Naive thymus-derived CD4-positive, alpha-beta T cell (primary cell): ENCODE data around the gene TBCEL. TPM values are rescaled to one million over a fixed set of nuclear protein-coding genes. Genes with fewer than 3 reads are reported as not detected.

Experiments used
- ATAC-seq: fragments of 150-1000 bp; cut with Tn5 transposase; 2 replicates; pipeline ENCODE4 v1.10.0; 2021; ENCODE audit warnings: mild to moderate bottlenecking, moderate library complexity
- CTCF ChIA-PET: fragments of 350-600 bp; sonication (Branson Sonifier 250); formaldehyde crosslinking; loops from one replicate; lab custom pipeline; 2021; ENCODE audit warnings: antibody characterized with exemption; lab: Charles Lee
- POLR2A ChIA-PET: fragments of 350-600 bp; sonication (Branson Sonifier 250); formaldehyde crosslinking; loops from one replicate; lab custom pipeline; 2021; ENCODE audit warnings: antibody characterized with exemption, inconsistent platforms; lab: Charles Lee
- DNase-seq, 9 donors: peaks; one replicate each; pipeline versions ENCODE4 v3.0.0 to v3.0.0-alpha.2; 2020 to 2022; ENCODE audit warnings: mixed read lengths in 1 of 9
- H3K27ac ChIP-seq: one replicate; pipeline ENCODE4 v1.7.0; 2013; ENCODE audit warnings: mild to moderate bottlenecking, low read depth, low read length, moderate library complexity
- H3K27me3 ChIP-seq, 2 donors: one replicate each; pipeline ENCODE4 v1.7.0; 2013; ENCODE audit warnings: low read length in 2 of 2, mild to moderate bottlenecking in 2 of 2, moderate library complexity in 2 of 2; ENCODE audit not compliant: control insufficient read depth in 2 of 2, insufficient read depth in 2 of 2
- H3K36me3 ChIP-seq, 3 experiments: 1 replicate in 2 of 3; 2 replicates in 1 of 3; pipeline ENCODE4 v1.7.0; 2013; ENCODE audit warnings: low read length in 3 of 3, mild to moderate bottlenecking in 3 of 3, moderate library complexity in 1 of 3; ENCODE audit not compliant: insufficient read depth in 3 of 3, control insufficient read depth in 2 of 3
- H3K4me1 ChIP-seq, 2 donors: one replicate each; pipeline ENCODE4 v1.7.0; 2013; ENCODE audit warnings: low read length in 2 of 2, mild to moderate bottlenecking in 2 of 2, moderate library complexity in 1 of 2; ENCODE audit not compliant: control insufficient read depth in 2 of 2, insufficient read depth in 2 of 2
- H3K4me3 ChIP-seq: 2 replicates; pipeline ENCODE4 v1.7.0; 2013; ENCODE audit warnings: mild to moderate bottlenecking, low read length
- H3K9me3 ChIP-seq, 3 experiments: 1 replicate in 2 of 3; 2 replicates in 1 of 3; pipeline ENCODE4 v1.7.0; 2013; ENCODE audit warnings: low read length in 3 of 3; ENCODE audit not compliant: control insufficient read depth in 2 of 3
- H3K27ac Mint-ChIP-seq, 9 donors: one replicate each; pipeline ENCODE4 v1.8.0; 2020 to 2022; ENCODE audit warnings: mixed read lengths in 9 of 9, mild to moderate bottlenecking in 8 of 9, moderate library complexity in 5 of 9, inconsistent platforms in 2 of 9
- H3K27me3 Mint-ChIP-seq, 5 donors: one replicate each; pipeline ENCODE4 v1.8.0; 2021 to 2022; ENCODE audit warnings: mixed read lengths in 5 of 5, mild to moderate bottlenecking in 1 of 5
- H3K36me3 Mint-ChIP-seq, 5 donors: one replicate each; pipeline ENCODE4 v1.8.0; 2020 to 2022; ENCODE audit warnings: mixed read lengths in 5 of 5, mild to moderate bottlenecking in 3 of 5, inconsistent platforms in 1 of 5
- H3K4me1 Mint-ChIP-seq, 7 donors: one replicate each; pipeline ENCODE4 v1.8.0; 2020 to 2022; ENCODE audit warnings: mixed read lengths in 7 of 7, mild to moderate bottlenecking in 3 of 7, inconsistent platforms in 1 of 7
- H3K4me3 Mint-ChIP-seq, 10 donors: one replicate each; pipeline ENCODE4 v1.8.0; 2020 to 2022; ENCODE audit warnings: mild to moderate bottlenecking in 10 of 10, mixed read lengths in 10 of 10, moderate library complexity in 6 of 10, inconsistent platforms in 2 of 10
- H3K9me3 Mint-ChIP-seq, 11 donors: one replicate each; pipeline ENCODE4 v1.8.0; 2020 to 2022; ENCODE audit warnings: mixed read lengths in 11 of 11, mild to moderate bottlenecking in 4 of 11, inconsistent platforms in 1 of 11, moderate library complexity in 1 of 11
- intact Hi-C, 2 donors: fragments of 100-400 bp; cut with micrococcal nuclease; formaldehyde crosslinking; loops; one replicate each; pipeline ENCODE4 v1.15.1; 2023
- polyA plus RNA-seq, 2 donors: library from polyadenylated mRNA; unstranded; fragments of 300-500 nt; fragmentation: Illumina TruSeq; gene quantifications; one replicate each; pipeline ENCODE4 v1.2.3, GENCODE V29; 2021
- total RNA-seq, 6 experiments: library from RNA in 5 of 6; stranded (reverse) in 5 of 6; gene quantifications; 1 replicate in 5 of 6; 2 replicates in 1 of 6; pipeline ENCODE4 v1.2.3 and lab custom pipeline; 2021 to 2026

The TBCEL gene
- total and polyA plus RNA-seq, 7 experiments from 2014 or later: 3.2 to 30.0 (median 21.8) TPM

DNA sequence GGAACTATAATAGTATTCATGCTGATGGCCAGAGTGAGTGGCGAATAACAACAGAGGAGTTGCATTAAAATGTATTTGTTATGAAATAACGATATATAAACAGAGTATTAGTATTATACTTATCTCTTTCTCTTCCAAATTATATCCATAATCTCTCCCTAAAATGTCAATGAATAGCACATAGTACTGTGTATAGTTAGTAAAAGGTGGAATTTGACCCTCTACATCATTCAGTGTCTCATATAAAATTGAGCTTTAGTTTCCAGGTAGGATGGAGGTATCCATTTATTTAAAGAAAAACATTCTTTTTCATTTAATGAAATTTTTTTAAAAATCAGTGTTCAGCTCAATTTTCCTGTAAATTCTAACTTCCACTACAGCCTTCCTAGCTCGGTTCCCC, 42.7 kb downstream of the TBCEL start:
- H3K4me1 Mint-ChIP-seq: peaks cover 0 to 5% (median 0%) of the 10 kb centered on the region in 7 donors
- DNase-seq (no peak), ATAC-seq (no peak)
- H3K27me3 Mint-ChIP-seq: no peaks in the 10 kb centered on the region
- Histone ChIP-seq H3K27me3 (no peaks in the 10 kb centered on the region), H3K27ac (no peak overlapping the region), H3K36me3 (peaks cover 0 to 28% (median 0%) of the 10 kb centered on the region in 3 experiments), H3K4me3 (no peak overlapping the region), H3K9me3 (no peaks in the 10 kb centered on the region), H3K4me1 (no peaks in the 10 kb centered on the region)
- ChIA-PET POLR2A (no interaction called here), CTCF (no interaction called here)
- H3K36me3 Mint-ChIP-seq: peaks cover 16 to 73% (median 48%) of the 10 kb centered on the region in 5 donors
- peaks cover 0 to 11% (median 4%) of the 10 kb centered on the region in 11 donors for H3K9me3 Mint-ChIP-seq
- intact Hi-C loops: no loop called here
- H3K4me3 Mint-ChIP-seq: no peak overlapping the region
- no peak overlapping the region for H3K27ac Mint-ChIP-seq

DNA sequence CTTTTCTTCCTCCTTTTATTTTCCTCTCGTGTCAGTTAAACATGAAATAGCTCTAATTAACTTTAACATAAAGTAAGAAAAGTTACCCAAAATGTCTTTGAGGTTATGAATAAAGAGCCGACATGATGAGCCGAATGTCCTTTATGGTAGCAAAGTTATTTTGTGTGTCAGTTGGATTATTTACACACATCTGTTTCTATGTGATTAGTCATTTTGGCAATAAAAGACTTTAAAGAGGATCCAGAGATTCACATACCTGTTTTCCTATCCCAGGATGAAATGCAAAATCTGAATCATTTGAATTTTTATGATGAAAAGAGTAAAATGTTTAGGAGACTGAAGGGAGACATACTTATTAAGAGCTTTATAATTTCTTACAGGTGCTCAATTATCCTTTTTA, 43.1 kb downstream of the TBCEL start:
- H3K36me3 ChIP-seq: peaks cover 0 to 31% (median 0%) of the 10 kb centered on the region in 3 experiments
- DNase-seq (no peak), ATAC-seq (no peak)
- peaks cover 0 to 5% (median 0%) of the 10 kb centered on the region in 7 donors for H3K4me1 Mint-ChIP-seq
- H3K4me1 ChIP-seq: no peaks in the 10 kb centered on the region
- no peak overlapping the region for H3K27ac Mint-ChIP-seq
- CTCF ChIA-PET: no interaction called here
- no peak overlapping the region for H3K4me3 ChIP-seq
- H3K4me3 Mint-ChIP-seq: no peak overlapping the region
- H3K27me3 ChIP-seq: no peaks in the 10 kb centered on the region
- no peak overlapping the region for H3K27ac ChIP-seq
- no peaks in the 10 kb centered on the region for H3K9me3 ChIP-seq
- no peaks in the 10 kb centered on the region for H3K27me3 Mint-ChIP-seq
- intact Hi-C loops: no loop called here
- H3K9me3 Mint-ChIP-seq: peaks cover 0 to 11% (median 4%) of the 10 kb centered on the region in 11 donors
- H3K36me3 Mint-ChIP-seq: peaks cover 16 to 77% (median 51%) of the 10 kb centered on the region in 5 donors
- POLR2A ChIA-PET: no interaction called here

DNA sequence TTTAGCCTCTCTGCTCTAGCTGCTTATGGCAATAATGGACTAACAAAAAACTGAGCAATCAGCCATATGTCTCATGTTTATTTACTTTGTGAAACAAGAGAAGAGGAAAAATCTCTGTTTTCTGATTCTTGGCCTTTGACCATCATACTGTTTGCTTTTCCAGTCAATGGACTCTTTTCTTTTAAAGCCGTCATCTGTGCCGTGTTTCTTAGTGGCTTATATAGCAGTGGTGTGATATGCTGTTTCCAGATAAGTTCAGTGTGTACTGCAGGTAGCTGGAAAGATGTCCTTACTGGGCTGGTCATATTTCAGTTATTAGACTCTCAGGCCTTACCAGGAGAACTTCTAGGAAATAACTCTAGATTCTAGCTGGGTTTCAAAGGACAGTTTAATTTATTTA, 43.6 kb downstream of the TBCEL start:
- Histone ChIP-seq H3K27me3 (no peaks in the 10 kb centered on the region), H3K4me3 (no peak overlapping the region), H3K9me3 (no peaks in the 10 kb centered on the region), H3K27ac (no peak overlapping the region), H3K36me3 (peaks cover 0 to 28% (median 0%) of the 10 kb centered on the region in 3 experiments), H3K4me1 (no peaks in the 10 kb centered on the region)
- POLR2A ChIA-PET: interaction anchor here (0.6 kb wide), 1 partner anchor 121 kb away, joined by 4 read pairs; no protein-coding TSS in a partner anchor
- H3K9me3 Mint-ChIP-seq: peaks cover 0 to 11% (median 4%) of the 10 kb centered on the region in 11 donors
- no peaks in the 10 kb centered on the region for H3K27me3 Mint-ChIP-seq
- intact Hi-C loops: no loop called here
- ATAC-seq (no peak), DNase-seq (no peak)
- no peak overlapping the region for H3K27ac Mint-ChIP-seq
- no peak overlapping the region for H3K4me3 Mint-ChIP-seq
- CTCF ChIA-PET: interaction anchor here (0.7 kb wide), 1 partner anchor 42 kb away, joined by 4 read pairs; no protein-coding TSS in a partner anchor
- H3K4me1 Mint-ChIP-seq: peaks cover 0 to 5% (median 0%) of the 10 kb centered on the region in 7 donors
- H3K36me3 Mint-ChIP-seq: peaks cover 16 to 75% (median 51%) of the 10 kb centered on the region in 5 donors

DNA sequence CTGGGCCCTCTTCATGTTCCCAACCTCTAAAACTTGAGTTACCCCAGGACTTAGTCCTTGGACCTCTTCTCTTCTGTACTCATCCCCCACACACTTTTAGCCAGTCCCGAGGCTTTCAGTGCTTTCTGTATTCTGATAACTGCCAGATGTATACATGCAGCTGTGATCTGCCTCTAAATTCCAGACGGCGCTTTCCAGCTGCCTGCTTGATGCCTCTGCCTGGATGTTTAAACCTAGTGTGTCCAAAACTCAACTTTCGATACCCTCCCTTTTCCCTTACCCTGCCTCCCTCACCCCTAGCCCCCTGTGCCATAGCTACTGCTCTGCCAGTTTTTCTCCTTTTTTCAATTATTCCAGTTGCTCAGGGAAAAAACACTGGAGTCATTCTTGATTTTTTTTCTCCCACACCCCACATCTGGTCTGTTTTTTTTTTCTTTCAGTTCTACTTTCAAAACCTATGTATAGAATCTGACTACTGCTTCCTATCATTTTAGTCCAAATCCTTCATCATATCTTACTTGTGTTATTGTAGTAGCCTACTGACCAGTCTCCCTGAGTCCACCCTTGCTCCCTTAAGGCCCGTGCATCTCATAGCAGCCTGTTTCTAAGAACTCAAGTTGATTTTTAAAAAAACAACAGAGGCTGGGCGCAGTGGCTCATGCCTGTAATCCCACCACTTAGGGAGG, 44.2 kb downstream of the TBCEL start:
- Mint-ChIP-seq H3K27ac (peak overlapping the region in 3 of 9 donors; percentile 45 to 76 (median 67)), H3K27me3 (no peaks in the 10 kb centered on the region), H3K9me3 (peaks cover 0 to 11% (median 4%) of the 10 kb centered on the region in 11 donors), H3K4me3 (no peak overlapping the region), H3K4me1 (peaks cover 0 to 5% (median 0%) of the 10 kb centered on the region in 7 donors), H3K36me3 (peaks cover 16 to 74% (median 51%) of the 10 kb centered on the region in 5 donors)
- Histone ChIP-seq H3K4me3 (no peak overlapping the region), H3K36me3 (peaks cover 0 to 25% (median 0%) of the 10 kb centered on the region in 3 experiments), H3K27ac (no peak overlapping the region), H3K27me3 (no peaks in the 10 kb centered on the region), H3K4me1 (no peaks in the 10 kb centered on the region), H3K9me3 (no peaks in the 10 kb centered on the region)
- ATAC-seq: no peak
- CTCF ChIA-PET: interaction anchor here (0.7 kb wide), 1 partner anchor 41 kb away, joined by 4 read pairs; no protein-coding TSS in a partner anchor
- POLR2A ChIA-PET: interaction anchor here (0.6 kb wide), 1 partner anchor 120 kb away, joined by 4 read pairs; no protein-coding TSS in a partner anchor
- DNase-seq: no peak
- intact Hi-C loops: no loop called here

DNA sequence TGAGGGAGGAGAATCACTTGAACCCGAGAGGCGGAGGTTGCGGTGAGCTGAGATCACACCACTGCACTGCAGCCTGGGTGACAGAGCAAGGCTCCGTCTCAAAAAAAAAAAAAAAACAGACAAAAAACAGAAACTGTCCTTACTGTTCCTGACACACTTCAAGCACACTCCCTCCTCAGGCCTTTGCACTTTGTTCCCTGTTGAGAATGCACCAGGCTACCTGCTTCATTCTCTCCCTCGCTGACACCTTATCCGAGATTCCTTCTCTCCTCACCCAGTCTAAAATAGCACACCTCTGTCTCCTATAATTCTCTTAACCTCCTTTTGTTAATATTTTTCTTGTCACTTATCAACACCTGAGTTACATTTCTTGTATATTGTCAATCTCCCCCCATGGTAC, 44.9 kb downstream of the TBCEL start:
- H3K4me1 Mint-ChIP-seq: peaks cover 0 to 5% (median 0%) of the 10 kb centered on the region in 7 donors
- no peaks in the 10 kb centered on the region for H3K27me3 Mint-ChIP-seq
- peaks cover 0 to 25% (median 0%) of the 10 kb centered on the region in 3 experiments for H3K36me3 ChIP-seq
- H3K9me3 ChIP-seq: no peaks in the 10 kb centered on the region
- H3K27me3 ChIP-seq: no peaks in the 10 kb centered on the region
- no peaks in the 10 kb centered on the region for H3K4me1 ChIP-seq
- H3K27ac Mint-ChIP-seq: no peak overlapping the region
- H3K36me3 Mint-ChIP-seq: peaks cover 16 to 67% (median 49%) of the 10 kb centered on the region in 5 donors
- DNase-seq (no peak), ATAC-seq (no peak)
- intact Hi-C loops: no loop called here
- H3K4me3 ChIP-seq: no peak overlapping the region
- peaks cover 0 to 11% (median 4%) of the 10 kb centered on the region in 11 donors for H3K9me3 Mint-ChIP-seq
- ChIA-PET POLR2A (no interaction called here), CTCF (no interaction called here)
- no peak overlapping the region for H3K27ac ChIP-seq
- H3K4me3 Mint-ChIP-seq: no peak overlapping the region

DNA sequence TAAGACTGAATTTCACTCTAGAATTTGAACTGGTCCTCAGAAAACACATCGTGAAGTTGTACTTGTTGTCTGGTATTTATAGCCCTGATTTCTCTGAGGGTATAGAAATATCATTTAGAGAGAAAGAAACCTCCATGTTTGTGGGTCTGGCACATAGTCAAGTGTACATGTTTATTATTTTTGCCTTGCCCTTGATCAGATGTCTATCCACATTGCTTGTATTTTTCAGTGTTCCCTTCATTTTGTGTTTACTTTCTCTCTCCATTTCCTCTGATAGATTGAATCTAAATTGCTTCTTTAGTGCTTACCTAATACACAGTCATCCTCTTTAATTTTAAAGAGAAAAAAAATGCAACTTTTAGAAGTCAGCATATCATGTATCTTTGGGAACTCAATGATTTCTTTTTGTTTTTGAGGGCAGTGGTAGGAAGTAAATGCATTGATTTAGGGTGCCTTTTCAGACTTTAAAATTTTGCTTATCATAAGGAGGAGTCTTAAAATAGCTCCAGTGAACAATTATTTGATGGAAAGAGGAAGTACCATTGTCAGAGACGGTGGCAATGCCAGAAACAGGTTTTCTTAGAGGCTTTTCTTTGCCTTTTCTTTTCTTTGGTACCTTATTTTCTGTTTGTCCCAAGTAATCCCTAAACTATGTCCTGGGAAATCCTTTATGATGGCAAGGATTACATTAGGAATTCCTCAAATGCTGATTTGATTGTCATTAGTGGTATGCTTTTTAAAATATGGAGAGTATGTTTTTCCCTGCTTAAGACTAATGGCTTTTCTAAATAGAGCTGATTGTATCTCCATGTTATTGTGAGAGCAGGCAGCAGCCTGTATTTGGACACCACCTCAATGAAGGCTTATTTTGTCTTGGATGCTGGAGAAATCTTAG, 47.3 kb downstream of the TBCEL start:
- POLR2A ChIA-PET: no interaction called here
- Mint-ChIP-seq H3K4me3 (no peak overlapping the region), H3K27me3 (no peaks in the 10 kb centered on the region), H3K4me1 (peaks cover 0 to 5% (median 0%) of the 10 kb centered on the region in 7 donors), H3K27ac (peak overlapping the region in 2 of 9 donors; percentile 1 to 34), H3K9me3 (peaks cover 0 to 11% (median 4%) of the 10 kb centered on the region in 11 donors), H3K36me3 (peaks cover 25 to 68% (median 52%) of the 10 kb centered on the region in 5 donors)
- Histone ChIP-seq H3K4me3 (no peak overlapping the region), H3K36me3 (peaks cover 0 to 22% (median 0%) of the 10 kb centered on the region in 3 experiments), H3K27ac (no peak overlapping the region), H3K4me1 (no peaks in the 10 kb centered on the region), H3K9me3 (no peaks in the 10 kb centered on the region), H3K27me3 (no peaks in the 10 kb centered on the region)
- ATAC-seq (no peak), DNase-seq (no peak)
- intact Hi-C loops: no loop called here
- CTCF ChIA-PET: no interaction called here
